Measurements from ENCODE around the gene AQP12B.

AQP12B gene

GRCh38 chr2:240722376-240722775, 39.7 kb upstream of the AQP12B start:
- Histone ChIP-seq H3K36me3 (replicated peaks; ENCODE audit: insufficient read depth, low read length) (no peaks in the 10 kb centered on the region), H3K4me2 (ENCODE audit: low read depth, low read length) (no peak overlapping the region; the same call in 1 of the 2 replicates), H3K4me3 (ENCODE audit: low read length) (no peak overlapping the region), H2AFZ (ENCODE audit: low read length) (no peak overlapping the region), H3K79me2 (ENCODE audit: low read length) (no peaks in the 10 kb centered on the region), H3K27ac (ENCODE audit: low read length) (no peak overlapping the region), H3F3A (ENCODE audit: insufficient read depth, low read length) (no peaks in the 10 kb centered on the region), H3K4me1 (ENCODE audit: low read length) (no peaks in the 10 kb centered on the region), H3K9ac (ENCODE audit: low read length) (no peak overlapping the region), H4K20me1 (ENCODE audit: insufficient read depth, low read length) (no peaks in the 10 kb centered on the region), H3K9me3 (replicated peaks; ENCODE audit: insufficient read depth, low read length) (no peaks in the 10 kb centered on the region), H3K9me2 (replicated peaks; ENCODE audit: insufficient read depth, low read length) (no peaks in the 10 kb centered on the region), H3K27me3 (replicated peaks; ENCODE audit: insufficient read depth, low read length) (peaks cover 77% of the 10 kb centered on the region)
- TF ChIP-seq CTCF (IDR thresholded peaks at IDR 0.05; ENCODE audit: low read length) (no peak), EZH2 (optimal IDR thresholded peaks at IDR 0.05; ENCODE audit: low read depth, low read length) (no peak), EZH2phosphoT487 (IDR thresholded peaks at IDR 0.05; ENCODE audit: low read length) (no peak)
- DNase-seq, result no peak

- Histone ChIP-seq H3K27ac (ENCODE audit: low read length) (no peak overlapping the region), H3K9me2 (replicated peaks; ENCODE audit: insufficient read depth, low read length) (no peaks in the 10 kb centered on the region), H3K27me3 (replicated peaks; ENCODE audit: insufficient read depth, low read length) (peaks cover 77% of the 10 kb centered on the region), H3K4me1 (ENCODE audit: low read length) (no peaks in the 10 kb centered on the region), H3F3A (ENCODE audit: insufficient read depth, low read length) (no peaks in the 10 kb centered on the region), H3K79me2 (ENCODE audit: low read length) (no peaks in the 10 kb centered on the region), H2AFZ (ENCODE audit: low read length) (no peak overlapping the region), H3K4me3 (ENCODE audit: low read length) (no peak overlapping the region), H3K36me3 (replicated peaks; ENCODE audit: insufficient read depth, low read length) (no peaks in the 10 kb centered on the region), H3K9me3 (replicated peaks; ENCODE audit: insufficient read depth, low read length) (no peaks in the 10 kb centered on the region), H3K9ac (ENCODE audit: low read length) (no peak overlapping the region), H3K4me2 (ENCODE audit: low read depth, low read length) (no peak overlapping the region), H4K20me1 (ENCODE audit: insufficient read depth, low read length) (no peaks in the 10 kb centered on the region)
- TF ChIP-seq CTCF (IDR thresholded peaks at IDR 0.05; ENCODE audit: low read length) (no peak), EZH2 (optimal IDR thresholded peaks at IDR 0.05; ENCODE audit: low read depth, low read length) (no peak), EZH2phosphoT487 (IDR thresholded peaks at IDR 0.05; ENCODE audit: low read length) (no peak)
- no peak for DNase-seq
These were observed 39.0 kb upstream of the AQP12B start for GRCh38 chr2:240721596-240722180.

- Histone ChIP-seq H3K4me1 (ENCODE audit: low read length) (no peaks in the 10 kb centered on the region), H3K27me3 (replicated peaks; ENCODE audit: insufficient read depth, low read length) (peaks cover 80% of the 10 kb centered on the region), H3F3A (ENCODE audit: insufficient read depth, low read length) (no peaks in the 10 kb centered on the region), H2AFZ (ENCODE audit: low read length) (no peak overlapping the region), H4K20me1 (ENCODE audit: insufficient read depth, low read length) (no peaks in the 10 kb centered on the region), H3K36me3 (replicated peaks; ENCODE audit: insufficient read depth, low read length) (no peaks in the 10 kb centered on the region), H3K79me2 (ENCODE audit: low read length) (no peaks in the 10 kb centered on the region), H3K9ac (ENCODE audit: low read length) (no peak overlapping the region), H3K4me2 (ENCODE audit: low read depth, low read length) (no peak overlapping the region), H3K27ac (ENCODE audit: low read length) (no peak overlapping the region), H3K9me3 (replicated peaks; ENCODE audit: insufficient read depth, low read length) (no peaks in the 10 kb centered on the region), H3K9me2 (replicated peaks; ENCODE audit: insufficient read depth, low read length) (no peaks in the 10 kb centered on the region), H3K4me3 (ENCODE audit: low read length) (no peak overlapping the region)
- DNase-seq, result no peak
- no peak for TF ChIP-seq CTCF (IDR thresholded peaks at IDR 0.05; ENCODE audit: low read length)
- no peak for TF ChIP-seq EZH2phosphoT487 (IDR thresholded peaks at IDR 0.05; ENCODE audit: low read length)
- TF ChIP-seq EZH2 (optimal IDR thresholded peaks at IDR 0.05; ENCODE audit: low read depth, low read length), result no peak
These were observed 38.3 kb upstream of the AQP12B start for GRCh38 chr2:240720686-240721595.

All from MM.1S (cell line).